HG02642 (cell line): ENCODE data around the gene KCNH1.
"Not testable (repeated sequence)": the region's sequence is repeated elsewhere in the genome, so short reads cannot be mapped to it uniquely, and the experiment has no call there.

ENCODE experiments used
- ATAC-seq: cut with Tn5 transposase; IDR thresholded peaks from one replicate; pipeline ENCODE4 v1.9.1; 2021; ENCODE audit warnings: mild to moderate bottlenecking; ENCODE audit not compliant: unreplicated experiment, poor library complexity

The KCNH1 gene

DNA sequence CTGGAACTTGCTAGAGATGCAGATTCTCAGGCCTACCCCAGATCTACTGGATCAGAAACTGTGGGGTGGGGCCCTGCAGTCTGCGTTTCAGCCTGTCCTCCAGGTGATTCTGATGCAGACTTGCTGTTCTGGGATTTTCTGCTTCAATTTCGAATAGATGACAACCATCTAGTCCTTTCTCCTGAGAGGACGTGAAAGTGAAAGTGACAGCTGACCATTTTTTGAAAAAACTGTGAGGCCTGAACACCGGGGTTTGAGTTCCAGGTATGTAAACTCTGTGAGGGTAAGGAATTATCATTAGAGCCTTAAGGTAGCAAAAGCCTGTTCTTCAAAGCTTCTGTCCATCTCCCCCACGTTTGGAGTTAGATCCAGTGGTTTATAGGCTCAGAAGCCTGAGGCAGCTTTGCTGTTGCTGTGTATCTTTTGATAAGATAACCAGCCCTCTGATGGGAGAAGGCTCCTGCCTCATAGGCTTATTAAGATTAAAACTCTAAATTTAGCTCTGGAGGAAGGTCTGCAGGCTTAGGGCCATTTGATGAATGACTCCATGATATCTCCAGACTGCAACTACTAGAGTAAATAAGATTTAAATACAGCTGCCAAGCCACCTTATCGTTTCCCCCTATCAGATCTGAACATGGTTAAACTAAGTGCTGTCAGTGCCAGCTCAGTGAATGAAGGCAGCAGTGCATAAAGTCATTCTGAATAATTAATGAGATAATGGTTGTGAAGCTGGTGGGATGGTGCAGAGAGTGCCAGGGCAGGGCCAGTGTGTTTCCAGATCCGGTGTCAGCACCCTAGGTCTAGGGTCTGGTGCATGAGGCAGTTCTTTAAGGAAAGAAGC is 470.0 kb downstream of the KCNH1 start:
- no peak for ATAC-seq

DNA sequence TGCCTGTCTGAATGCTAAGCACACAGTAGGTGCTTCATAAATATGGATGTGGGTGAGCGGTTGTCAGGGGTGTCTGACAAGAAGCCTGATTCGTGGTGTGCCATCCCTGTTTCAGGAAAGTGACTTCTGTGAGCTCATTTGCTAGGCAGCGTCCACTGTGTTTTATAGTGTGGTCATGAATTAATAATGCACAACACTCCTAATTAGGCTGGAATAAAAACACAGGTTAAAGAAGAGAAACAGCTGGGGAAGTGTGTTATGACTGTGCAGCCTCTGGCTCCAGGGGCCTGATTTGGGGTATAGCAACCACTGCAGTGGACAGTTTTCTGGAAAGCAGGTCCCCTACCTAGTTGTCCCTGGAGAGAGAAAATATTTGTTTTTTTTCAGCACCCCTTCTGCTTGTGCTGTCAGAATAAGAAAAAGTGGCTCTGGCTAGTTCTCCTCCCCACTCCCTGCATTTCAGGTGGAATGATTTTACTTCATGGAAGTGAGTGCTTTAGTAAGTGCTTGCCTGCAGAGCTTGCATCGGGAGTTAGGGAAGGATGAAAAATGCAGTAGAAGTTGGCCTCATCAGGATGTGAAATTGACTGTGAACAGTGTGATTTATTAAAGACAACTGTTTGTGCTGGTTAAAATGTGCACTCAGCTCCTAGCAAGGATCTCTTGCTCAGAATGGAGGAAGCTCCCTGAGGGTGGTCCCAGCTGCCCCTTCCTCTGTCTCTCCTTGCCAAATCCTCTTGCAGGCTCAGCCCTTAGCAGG is 471.5 kb downstream of the KCNH1 start:
- ATAC-seq: no peak

- not testable (repeated sequence) for ATAC-seq
Observed at GRCh38 chr1:210661520-210661919, 472.4 kb downstream of the KCNH1 start.

- ATAC-seq: no peak
Observed at GRCh38 chr1:210657806-210658205, 476.1 kb downstream of the KCNH1 start.

- no peak for ATAC-seq
Observed at GRCh38 chr1:210655511-210655910, 478.4 kb downstream of the KCNH1 start.

- no peak for ATAC-seq
Observed at GRCh38 chr1:210654176-210654981, 479.6 kb downstream of the KCNH1 start.

DNA sequence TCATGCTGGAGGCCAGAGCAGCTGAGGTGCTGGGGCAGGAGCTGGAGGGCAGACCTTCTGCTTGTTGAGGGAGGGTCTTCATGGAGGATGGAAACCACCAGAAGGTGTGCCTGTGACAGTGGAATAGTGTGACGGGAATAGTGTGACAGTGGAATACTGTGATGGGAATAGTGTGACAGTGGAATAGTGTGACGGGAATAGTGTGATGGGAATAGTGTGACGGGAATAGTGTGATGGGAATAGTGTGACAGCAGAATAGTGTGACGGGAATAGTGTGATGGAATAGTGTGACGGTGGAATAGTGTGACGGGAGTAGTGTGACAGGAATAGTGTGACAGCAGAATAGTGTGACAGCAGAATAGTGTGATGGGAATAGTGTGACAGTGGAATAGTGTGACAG is 480.2 kb downstream of the KCNH1 start:
- no peak for ATAC-seq

DNA sequence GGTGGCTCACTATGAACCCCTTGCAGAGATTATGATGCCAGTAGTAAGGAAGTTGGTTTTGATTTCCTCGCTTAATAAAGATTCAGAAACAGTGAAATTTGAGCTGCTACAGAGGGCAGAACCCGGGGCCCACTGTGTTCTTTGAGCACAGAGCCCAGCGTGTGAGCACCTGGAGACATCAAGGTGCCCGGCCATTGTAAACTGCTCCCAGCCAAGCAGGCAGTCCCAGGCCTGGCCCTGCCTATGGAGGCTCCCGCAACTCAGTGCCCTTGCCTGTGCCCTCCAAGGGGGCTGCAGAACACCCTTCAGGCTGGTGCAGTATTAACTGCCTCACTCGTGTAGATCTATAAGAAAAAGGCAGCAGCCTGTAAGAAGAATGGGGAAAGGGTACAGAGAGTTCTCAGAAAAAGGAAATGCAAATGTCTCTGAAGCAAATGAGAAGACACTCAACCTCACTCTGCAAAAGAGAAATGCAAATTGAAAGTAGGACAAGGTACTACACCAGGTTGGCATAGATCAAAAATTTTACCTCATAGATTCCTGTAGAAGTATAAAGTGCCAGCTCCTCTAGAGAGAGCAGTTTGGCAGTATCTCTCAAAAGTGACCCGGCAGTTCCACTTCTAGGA is 481.5 kb downstream of the KCNH1 start:
- ATAC-seq: no peak

DNA sequence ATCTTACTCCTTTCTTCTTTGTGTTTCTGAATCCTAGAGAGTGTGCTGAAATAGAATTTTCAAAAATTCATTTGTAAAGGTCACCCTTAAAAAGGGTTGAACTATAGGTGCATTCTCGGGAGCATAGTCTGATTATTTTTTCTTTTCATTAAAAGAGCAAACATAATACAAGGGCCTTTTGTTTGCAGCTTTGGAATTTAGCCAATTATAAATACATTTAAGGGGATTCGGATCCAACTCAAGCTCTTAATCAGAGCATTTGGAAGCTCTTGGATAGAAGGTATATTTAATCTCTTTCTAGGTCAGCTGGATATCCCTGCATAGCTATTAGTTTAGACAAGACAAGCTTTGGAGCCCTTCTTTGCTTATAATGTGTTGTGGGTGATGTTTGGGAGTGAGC is 483.5 kb downstream of the KCNH1 start:
- ATAC-seq: no peak

- no peak for ATAC-seq
Observed at GRCh38 chr1:210648588-210649269, 485.2 kb downstream of the KCNH1 start.

DNA sequence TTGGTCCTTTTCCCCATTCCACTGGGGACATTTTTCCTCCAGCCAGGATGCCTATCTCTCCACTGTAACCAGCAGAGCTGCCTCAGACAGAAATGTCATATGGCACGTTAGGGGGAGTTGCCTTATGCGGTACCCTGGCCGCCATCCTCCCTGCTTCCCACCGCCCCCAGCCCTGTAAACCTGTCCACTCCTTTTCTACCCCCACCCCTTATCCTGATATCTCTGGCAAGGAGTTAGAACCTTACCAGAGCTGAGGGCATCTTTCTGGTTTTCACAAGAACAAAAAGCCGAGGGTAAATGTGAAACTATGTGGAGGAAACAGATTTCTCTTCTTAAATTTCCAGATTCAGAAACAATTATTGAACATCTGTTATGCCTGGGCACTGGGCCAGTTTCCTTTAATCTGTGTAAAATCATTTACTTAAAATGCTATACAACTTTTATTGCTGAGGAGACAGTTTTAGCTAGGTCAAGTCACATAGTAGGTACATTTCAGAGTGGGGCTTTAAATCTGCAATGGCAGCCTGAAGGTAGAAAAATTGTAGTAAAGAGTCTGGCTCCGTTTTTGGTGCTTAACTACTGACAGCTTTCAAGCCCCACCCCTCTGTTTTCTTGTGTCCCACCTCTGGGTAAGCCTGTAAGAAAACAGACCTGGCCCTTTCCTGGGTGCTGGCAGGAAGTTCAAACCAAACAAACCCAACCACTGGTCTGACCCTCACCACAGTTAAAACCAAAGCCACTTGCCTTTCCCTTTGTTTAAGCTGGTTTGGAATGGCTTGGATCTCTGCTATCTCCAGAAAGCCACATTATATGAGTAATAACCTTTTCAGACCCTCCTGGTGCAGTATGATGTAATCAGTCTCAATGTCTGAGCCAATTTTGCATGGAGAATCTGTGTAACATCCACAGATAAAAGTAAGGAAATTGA is 486.3 kb downstream of the KCNH1 start:
- ATAC-seq: no peak

DNA sequence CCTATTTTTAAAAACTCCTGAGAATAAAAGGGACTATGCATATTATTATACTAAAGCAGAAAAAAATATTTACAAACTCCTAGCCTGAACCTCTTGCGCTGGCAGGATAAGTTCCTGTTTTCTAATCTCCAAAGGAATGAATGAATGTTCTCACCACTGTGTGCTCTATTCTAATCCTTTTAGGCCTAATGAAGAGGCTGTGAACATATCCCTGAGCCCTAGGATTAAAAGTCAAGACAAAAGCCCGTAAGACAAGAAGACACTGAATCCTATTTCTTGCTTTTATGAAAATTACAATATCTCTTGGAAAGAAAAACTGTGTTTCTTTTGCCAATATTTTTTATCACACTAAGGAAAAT is 487.7 kb downstream of the KCNH1 start:
- ATAC-seq: no peak

DNA sequence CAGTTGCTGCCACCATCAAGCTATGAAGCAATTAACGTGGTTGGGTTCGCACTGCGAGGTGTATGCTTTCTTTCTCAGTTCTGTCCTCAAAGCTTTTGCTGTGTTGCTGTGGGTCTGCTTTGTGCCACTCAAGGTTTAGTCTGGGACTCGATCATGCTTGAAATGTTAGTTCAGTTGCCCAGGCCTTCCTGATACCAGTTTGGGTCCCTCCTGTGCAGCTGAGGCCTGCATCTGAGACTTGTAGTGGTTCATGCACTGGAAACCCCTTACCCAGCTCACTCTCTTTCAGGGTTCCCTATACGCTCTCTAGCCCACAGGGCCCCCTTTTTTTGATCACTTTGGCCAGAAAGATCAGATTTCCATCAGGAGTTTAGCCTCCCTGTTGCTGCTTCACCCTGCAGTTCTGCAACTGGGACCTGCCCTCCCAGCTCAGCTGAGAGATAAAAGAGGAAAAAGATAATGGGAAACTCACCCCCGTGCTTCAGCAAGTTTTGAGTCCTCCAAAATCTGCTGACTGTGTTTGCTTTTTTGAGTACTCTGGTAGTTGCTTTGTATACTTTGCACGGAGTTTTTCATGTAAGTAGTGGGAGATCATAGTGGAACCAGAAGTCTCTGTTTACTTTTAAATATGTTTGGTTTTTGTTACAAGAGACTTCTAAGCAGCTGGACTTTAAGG is 488.2 kb downstream of the KCNH1 start:
- no peak for ATAC-seq

DNA sequence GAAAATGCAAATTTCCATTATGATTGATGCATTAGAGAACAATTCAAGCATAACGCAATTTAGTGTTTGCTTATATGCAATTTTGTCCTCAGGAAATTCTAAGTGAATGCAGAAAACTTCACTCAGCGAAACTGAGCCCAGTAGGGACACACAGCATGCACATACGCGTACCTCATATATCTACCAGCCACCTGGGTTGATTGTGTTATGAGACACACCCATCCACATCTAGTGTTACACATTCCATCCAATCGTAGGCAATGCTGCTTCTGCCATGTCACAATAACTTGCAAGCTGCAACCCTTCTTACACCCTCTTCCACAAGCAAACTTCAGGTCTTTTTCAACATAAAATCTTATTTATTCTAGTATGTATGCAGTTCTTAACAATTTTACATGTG is 492.4 kb downstream of the KCNH1 start:
- ATAC-seq: no peak

- no peak for ATAC-seq
Observed at GRCh38 chr1:210635108-210635507, 498.8 kb downstream of the KCNH1 start.

- no peak for ATAC-seq
Observed at GRCh38 chr1:210633636-210634035, 500.3 kb downstream of the KCNH1 start.

GRCh38 chr1:210633140-210633539 is 500.8 kb downstream of the KCNH1 start:
- ATAC-seq: no peak

GRCh38 chr1:210631399-210631798 is 502.5 kb downstream of the KCNH1 start:
- ATAC-seq: no peak
